Renal cortex interstitium (tissue), 15 donors: ENCODE measurements around the gene SPART. TPM values are rescaled to one million over a fixed set of nuclear protein-coding genes. Genes with fewer than 3 reads are reported as not detected.

Experiments used
- DNase-seq, 11 donors: peaks; one replicate each; pipeline ENCODE4 v3.0.0-alpha.2; 2013; ENCODE audit warnings: low read depth in 9 of 11, low spot score in 4 of 11; ENCODE audit errors: extremely low read depth in 1 of 11
- long read RNA-seq, 16 experiments: transcript quantifications; one replicate each; lab custom pipeline, GENCODE V29; 2026
- polyA plus RNA-seq, 3 donors: library from polyadenylated mRNA; unstranded; fragments of 120-200 nt; gene quantifications; one replicate each; pipeline ENCODE4 v1.2.1, GENCODE V29; 2013; ENCODE audit not compliant: insufficient read length in 3 of 3

The SPART gene
- polyA plus RNA-seq = 10 to 100 TPM; 83.5 to 95.7 (median 92.8) TPM
- long read RNA-seq, donor 1, full-length matches to known transcripts = 12 of 25 reads
- long read RNA-seq, donor 1, partial matches to known transcripts = 13 of 25 reads
- long read RNA-seq, donor 1, other reads (novel, unspliced or antisense) = 0 of 25 reads
- long read RNA-seq, donor 2, full-length matches to known transcripts = 14 of 19 reads
- long read RNA-seq, donor 2, partial matches to known transcripts = 5 of 19 reads
- long read RNA-seq, donor 2, other reads (novel, unspliced or antisense) = 0 of 19 reads
- long read RNA-seq, donor 3, full-length matches to known transcripts = 20 of 40 reads
- long read RNA-seq, donor 3, partial matches to known transcripts = 20 of 40 reads
- long read RNA-seq, donor 3, other reads (novel, unspliced or antisense) = 0 of 40 reads
- long read RNA-seq, donor 4, full-length matches to known transcripts = 19 of 19 reads
- long read RNA-seq, donor 4, partial matches to known transcripts = 0 of 19 reads
- long read RNA-seq, donor 4, other reads (novel, unspliced or antisense) = 0 of 19 reads
- long read RNA-seq, donor 5 = 0 reads
- long read RNA-seq, donor 6, full-length matches to known transcripts = 14 of 27 reads
- long read RNA-seq, donor 6, partial matches to known transcripts = 13 of 27 reads
- long read RNA-seq, donor 6, other reads (novel, unspliced or antisense) = 0 of 27 reads
- long read RNA-seq, donor 7, full-length matches to known transcripts = 12 of 35 reads
- long read RNA-seq, donor 7, partial matches to known transcripts = 23 of 35 reads
- long read RNA-seq, donor 7, other reads (novel, unspliced or antisense) = 0 of 35 reads
- long read RNA-seq, donor 8 = 0 reads
- long read RNA-seq, donor 9, full-length matches to known transcripts = 11 of 22 reads
- long read RNA-seq, donor 9, partial matches to known transcripts = 11 of 22 reads
- long read RNA-seq, donor 9, other reads (novel, unspliced or antisense) = 0 of 22 reads
- long read RNA-seq, donor 10, full-length matches to known transcripts = 12 of 35 reads
- long read RNA-seq, donor 10, partial matches to known transcripts = 23 of 35 reads
- long read RNA-seq, donor 10, other reads (novel, unspliced or antisense) = 0 of 35 reads
- long read RNA-seq, donor 11, full-length matches to known transcripts = 8 of 24 reads
- long read RNA-seq, donor 11, partial matches to known transcripts = 16 of 24 reads
- long read RNA-seq, donor 11, other reads (novel, unspliced or antisense) = 0 of 24 reads
- long read RNA-seq, donor 12, full-length matches to known transcripts = 9 of 14 reads
- long read RNA-seq, donor 12, partial matches to known transcripts = 5 of 14 reads
- long read RNA-seq, donor 12, other reads (novel, unspliced or antisense) = 0 of 14 reads
- long read RNA-seq, donor 13 = 0 reads
- long read RNA-seq, donor 14, full-length matches to known transcripts = 6 of 22 reads
- long read RNA-seq, donor 14, partial matches to known transcripts = 16 of 22 reads
- long read RNA-seq, donor 14, other reads (novel, unspliced or antisense) = 0 of 22 reads
- long read RNA-seq, donor 15, full-length matches to known transcripts = 4 of 10 reads
- long read RNA-seq, donor 15, partial matches to known transcripts = 6 of 10 reads
- long read RNA-seq, donor 15, other reads (novel, unspliced or antisense) = 0 of 10 reads
- long read RNA-seq, donor 16, full-length matches to known transcripts = 32 of 83 reads
- long read RNA-seq, donor 16, partial matches to known transcripts = 51 of 83 reads
- long read RNA-seq, donor 16, other reads (novel, unspliced or antisense) = 0 of 83 reads

GRCh38 chr13:36346222-36347083, at the start of gene SPART:
Gene SPART (minus strand): TSS chr13:36346394. CDS start chr13:36335830, 10,564 bp downstream.
- DNase-seq = peak; percentile 79 to 90 (median 86)

GRCh38 chr13:36395280-36395679, 49.1 kb upstream of the SPART start:
- DNase-seq = peak in 1 of 11 donors; percentile 23

- DNase-seq = no peak
These were observed 39.3 kb upstream of the SPART start for GRCh38 chr13:36385489-36385888.

- DNase-seq = no peak
These were observed 35.8 kb upstream of the SPART start for GRCh38 chr13:36382030-36382429.

GRCh38 chr13:36377826-36378468, 31.8 kb upstream of the SPART start:
- no peak for DNase-seq

GRCh38 chr13:36374063-36374462, 27.9 kb upstream of the SPART start:
- DNase-seq = no peak

GRCh38 chr13:36371185-36371584, 25.0 kb upstream of the SPART start:
- no peak for DNase-seq

- no peak for DNase-seq
These were observed 23.9 kb upstream of the SPART start for GRCh38 chr13:36370108-36370429.

GRCh38 chr13:36369268-36370107, 23.3 kb upstream of the SPART start:
- DNase-seq = peak in 2 of 11 donors; percentile 10 to 14

GRCh38 chr13:36366031-36366430, 19.8 kb upstream of the SPART start:
- DNase-seq = no peak

GRCh38 chr13:36363366-36363863, 17.2 kb upstream of the SPART start:
- no peak for DNase-seq

- no peak for DNase-seq
These were observed 16.7 kb upstream of the SPART start for GRCh38 chr13:36362914-36363313.

GRCh38 chr13:36362251-36362650, 16.1 kb upstream of the SPART start:
- DNase-seq = no peak

- no peak for DNase-seq
These were observed 14.7 kb upstream of the SPART start for GRCh38 chr13:36360903-36361302.

GRCh38 chr13:36359301-36359950, 13.2 kb upstream of the SPART start:
- DNase-seq = no peak
